HepG2 (cell line): ENCODE data around the gene KCTD18. TPM values are rescaled to one million over a fixed set of nuclear protein-coding genes. Genes with fewer than 3 reads are reported as not detected.

Source experiments
- ATF2 ChIP-seq: sonication (generic); formaldehyde crosslinking; IDR thresholded peaks from 2 replicates; pipeline ENCODE4 v1.4.0; 2020; ENCODE audit warnings: missing genetic modification reagents
- CENPT ChIP-seq: sonication (generic); formaldehyde crosslinking; IDR thresholded peaks from 2 replicates; pipeline ENCODE4 v1.8.0; 2022; ENCODE audit warnings: low read depth, mild to moderate bottlenecking, moderate library complexity, missing genetic modification reagents
- FOXK1 ChIP-seq: sonication (generic); formaldehyde crosslinking; IDR thresholded peaks from 2 replicates; pipeline ENCODE4 v1.4.0; 2020; ENCODE audit warnings: low read depth, missing genetic modification reagents, borderline replicate concordance
- GATAD1 ChIP-seq: IDR thresholded peaks from 2 replicates; pipeline ENCODE4 v1.6.1; 2016; ENCODE audit warnings: missing genetic modification reagents, missing compliant biosample characterization
- KLF13 ChIP-seq: sonication (generic); formaldehyde crosslinking; IDR thresholded peaks from 2 replicates; pipeline ENCODE4 v1.4.0; 2020; ENCODE audit warnings: mild to moderate bottlenecking, missing genetic modification reagents
- PAF1 ChIP-seq: IDR thresholded peaks from 2 replicates; pipeline ENCODE4 v1.6.1; 2016; ENCODE audit warnings: missing genetic modification reagents, missing compliant biosample characterization
- RXRA ChIP-seq: sonication (generic); formaldehyde crosslinking; IDR thresholded peaks from 2 replicates; pipeline ENCODE4 v1.5.1; 2020; ENCODE audit warnings: missing genetic modification reagents
- SKI ChIP-seq: fragments of 450-650 bp; IDR thresholded peaks from one replicate; pipeline ENCODE4 v1.6.1; 2018; ENCODE audit warnings: mild to moderate bottlenecking; ENCODE audit not compliant: partially characterized antibody
- SOX5 ChIP-seq: IDR thresholded peaks from 2 replicates; pipeline ENCODE4 v1.6.1; 2016; ENCODE audit warnings: borderline replicate concordance
- THAP11 ChIP-seq: IDR thresholded peaks from 2 replicates; pipeline ENCODE4 v1.6.1; 2016; ENCODE audit warnings: missing biosample characterization, missing genetic modification reagents
- THAP7 ChIP-seq: sonication (generic); formaldehyde crosslinking; IDR thresholded peaks from 2 replicates; pipeline ENCODE4 v1.8.1; 2023; ENCODE audit warnings: mild to moderate bottlenecking, missing genetic modification reagents
- USF2 ChIP-seq, 2 experiments: sonication (generic) in 1 of 2; formaldehyde crosslinking in 1 of 2; IDR thresholded peaks; 2 replicates each; pipeline versions ENCODE4 v1.5.1 to v1.6.1; 2011 to 2020; ENCODE audit warnings: borderline replicate concordance in 1 of 2, low read depth in 1 of 2, low read length in 1 of 2, mild to moderate bottlenecking in 1 of 2, missing genetic modification reagents in 1 of 2, moderate library complexity in 1 of 2
- ZBTB21 ChIP-seq: sonication (generic); formaldehyde crosslinking; IDR thresholded peaks from 2 replicates; pipeline ENCODE4 v1.4.0; 2020; ENCODE audit warnings: missing genetic modification reagents
- ZNF280B ChIP-seq: sonication (generic); formaldehyde crosslinking; IDR thresholded peaks from 2 replicates; pipeline ENCODE4 v1.5.0; 2020; ENCODE audit warnings: missing genetic modification reagents, mild to moderate bottlenecking, borderline replicate concordance
- ZNF431 ChIP-seq: sonication (generic); formaldehyde crosslinking; IDR thresholded peaks from 2 replicates; pipeline ENCODE4 v1.9.0; 2022; ENCODE audit warnings: missing genetic modification reagents, low read depth, mild to moderate bottlenecking, borderline replicate concordance
- ZNF646 ChIP-seq: sonication (generic); formaldehyde crosslinking; IDR thresholded peaks from 2 replicates; pipeline ENCODE4 v1.9.0; 2021; ENCODE audit warnings: mild to moderate bottlenecking, missing genetic modification reagents
- ZSCAN22 ChIP-seq: sonication (generic); formaldehyde crosslinking; IDR thresholded peaks from 2 replicates; pipeline ENCODE4 v1.4.0; 2020; ENCODE audit warnings: mild to moderate bottlenecking, missing genetic modification reagents
- polyA plus RNA-seq, 8 experiments: library from polyadenylated mRNA; depleted of rRNA in 3 of 8; stranded (reverse) in 7 of 8; unstranded in 1 of 8; fragments of >200 nt; fragmentation: Illumina TruSeq in 4 of 8; extraction: Trizol in 4 of 8; gene quantifications; 2 replicates each; pipeline versions ENCODE4 v1.2.1 to v1.2.3, GENCODE V29; 2011 to 2016; ENCODE audit warnings: low read depth in 4 of 8, missing spikeins in 1 of 8, mixed read lengths in 1 of 8; ENCODE audit not compliant: insufficient read depth in 1 of 8
- total RNA-seq, 5 experiments: library from RNA; depleted of rRNA; stranded (reverse); fragments of >200 nt; fragmentation: Illumina TruSeq; extraction: Trizol; gene quantifications; 2 replicates each; pipeline ENCODE4 v1.2.3, GENCODE V29; 2016; ENCODE audit warnings: low read depth in 1 of 5

KCTD18 gene
- total and polyA plus RNA-seq, 2 of the 13 experiments (the other 11 are each of a cell fraction or from before 2014, with no cell fraction given) = 2.2 to 7.1 TPM

GRCh38 chr2:200483729-200484198, 26.1 kb downstream of the KCTD18 start (continued):
- TF ChIP-seq ATF2 (CRISPR knock-in tag) = no peak
- no peak for TF ChIP-seq ZBTB21 (CRISPR knock-in tag)
- TF ChIP-seq SOX5 = no peak
- no peak for TF ChIP-seq CENPT
- no peak for TF ChIP-seq KLF13
- TF ChIP-seq RXRA (CRISPR knock-in tag) = peak; percentile 60; the same call in 1 of the 2 replicates
- 0 out of 2 replicates have a peak, but pooled peaks have one; percentile 29 for TF ChIP-seq PAF1 (CRISPR knock-in tag)
- TF ChIP-seq ZNF280B (CRISPR knock-in tag) = no peak
- TF ChIP-seq THAP7 = no peak
- no peak for TF ChIP-seq ZSCAN22 (CRISPR knock-in tag)
- TF ChIP-seq USF2 (IDR thresholded peaks at IDR 0.05; ENCODE audit: low read depth, low read length) = no peak
- no peak for TF ChIP-seq USF2 (CRISPR knock-in tag; IDR thresholded peaks at IDR 0.05; ENCODE audit: borderline replicate concordance)
- no peak for TF ChIP-seq ZNF431 (CRISPR knock-in tag)
- TF ChIP-seq GATAD1 (CRISPR knock-in tag) = no peak
- no peak for TF ChIP-seq ZNF646 (CRISPR knock-in tag)
- peak; percentile 56; the same call in 1 of the 2 replicates for TF ChIP-seq THAP11 (CRISPR knock-in tag)
- no peak for TF ChIP-seq FOXK1 (CRISPR knock-in tag)
- no peak for TF ChIP-seq SKI
